Measurements from ENCODE around the gene CCDC110. TPM values are rescaled to one million over a fixed set of nuclear protein-coding genes. Genes with fewer than 3 reads are reported as not detected.

The CCDC110 gene
- total and polyA plus RNA-seq, 2 of the 4 experiments (the other 2 are of a cell fraction) = 0.46 to 0.90 TPM

GRCh38 chr4:185480016-185480732 lies 8.6 kb upstream of the CCDC110 start:
- Histone ChIP-seq H4K5ac (ENCODE audit: low read depth, low read length) (no peak overlapping the region), H3K56ac (ENCODE audit: extremely low read depth, insufficient read depth, low read length) (no peak overlapping the region), H3K79me1 (ENCODE audit: low read depth in 1 of 2, low read length in 2 of 2) (no peaks in the 10 kb centered on the region), H3K4me1 (ENCODE audit: control insufficient read depth, insufficient read depth, low read length) (no peaks in the 10 kb centered on the region), H2BK5ac (ENCODE audit: low read depth, low read length, poor library complexity, severe bottlenecking) (no peak overlapping the region), H4K8ac (ENCODE audit: low read depth in 2 of 2, low read length in 2 of 2) (no peak overlapping the region), H4K20me1 (ENCODE audit: insufficient read depth, low read length) (no peaks in the 10 kb centered on the region), H4K91ac (ENCODE audit: insufficient read depth, low read depth, low read length) (no peak overlapping the region), H2BK15ac (ENCODE audit: low read depth, low read length) (no peak overlapping the region), H2AK5ac (ENCODE audit: low read depth, low read length) (no peak overlapping the region), H2BK20ac (ENCODE audit: low read depth, low read length) (no peak overlapping the region), H3K4me2 (ENCODE audit: low read depth, low read length) (no peak overlapping the region), H3K27me3 (ENCODE audit: control insufficient read depth, insufficient read depth, low read length) (peaks cover 17% of the 10 kb centered on the region), H3K27ac (ENCODE audit: insufficient read depth, low read length) (no peak overlapping the region), H3K4me3 (ENCODE audit: insufficient read depth, low read depth, low read length) (no peak overlapping the region), H3K9me3 (ENCODE audit: control insufficient read depth, insufficient read depth, low read length) (no peaks in the 10 kb centered on the region), H3K9me1 (ENCODE audit: insufficient read depth, low read length) (no peaks in the 10 kb centered on the region), H2BK120ac (ENCODE audit: low read depth, low read length) (no peak overlapping the region), H3K18ac (ENCODE audit: low read depth, low read length) (no peak overlapping the region), H2AFZ (replicated peaks; ENCODE audit: low read length, poor library complexity) (no peak overlapping the region), H3K14ac (replicated peaks; ENCODE audit: low read depth, low read length) (no peak overlapping the region), H3K4ac (ENCODE audit: low read depth, low read length) (no peak overlapping the region), H2AK9ac (replicated peaks; ENCODE audit: low read depth, low read length, poor library complexity) (no peak overlapping the region), H3K23ac (ENCODE audit: low read depth, low read length) (no peak overlapping the region), H3K36me3 (ENCODE audit: control insufficient read depth, insufficient read depth, low read length) (no peaks in the 10 kb centered on the region), H3K9ac (ENCODE audit: low read depth, low read length) (no peak overlapping the region)
- POLR2A ChIA-PET (ENCODE audit: unreplicated experiment) = no interaction called here
- WGBS, 2 experiments (ENCODE audit: extremely low coverage in 2 of 2, insufficient read length in 1 of 2) = 38% methylated on average over 3 of the region's 15 CpGs; no CpG with 5 or more reads in 1 of the 2 experiments
- CTCF ChIA-PET = no interaction called here
- no TSS peak for BruUV-seq (replicated peaks)
- TF ChIP-seq MAZ (IDR thresholded peaks at IDR 0.05; ENCODE audit: borderline replicate concordance, low read depth, low read length) (no peak), SMC3 (IDR thresholded peaks at IDR 0.05; ENCODE audit: low read depth, low read length) (no peak), RFX5 (IDR thresholded peaks at IDR 0.05; ENCODE audit: low read depth, low read length) (no peak), CEBPB (IDR thresholded peaks at IDR 0.05; ENCODE audit: low read depth, low read length) (no peak), POLR2A (IDR thresholded peaks at IDR 0.05; ENCODE audit: low read depth, low read length) (no peak), MAFK (IDR thresholded peaks at IDR 0.05; ENCODE audit: low read depth, low read length) (no peak), NFE2L2 (IDR thresholded peaks at IDR 0.05; ENCODE audit: low read depth, low read length) (no peak), FOS (IDR thresholded peaks at IDR 0.05; ENCODE audit: low read depth, low read length) (no peak), RAD21 (IDR thresholded peaks at IDR 0.05; ENCODE audit: low read length) (no peak), MXI1 (IDR thresholded peaks at IDR 0.05; ENCODE audit: borderline replicate concordance, low read depth, low read length) (no peak), BHLHE40 (IDR thresholded peaks at IDR 0.05; ENCODE audit: low read depth, low read length) (no peak)
- TF ChIP-seq, protein P1, sequence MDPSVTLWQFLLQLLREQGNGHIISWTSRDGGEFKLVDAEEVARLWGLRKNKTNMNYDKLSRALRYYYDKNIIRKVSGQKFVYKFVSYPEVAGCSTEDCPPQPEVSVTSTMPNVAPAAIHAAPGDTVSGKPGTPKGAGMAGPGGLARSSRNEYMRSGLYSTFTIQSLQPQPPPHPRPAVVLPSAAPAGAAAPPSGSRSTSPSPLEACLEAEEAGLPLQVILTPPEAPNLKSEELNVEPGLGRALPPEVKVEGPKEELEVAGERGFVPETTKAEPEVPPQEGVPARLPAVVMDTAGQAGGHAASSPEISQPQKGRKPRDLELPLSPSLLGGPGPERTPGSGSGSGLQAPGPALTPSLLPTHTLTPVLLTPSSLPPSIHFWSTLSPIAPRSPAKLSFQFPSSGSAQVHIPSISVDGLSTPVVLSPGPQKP (IDR thresholded peaks at IDR 0.05; ENCODE audit: borderline replicate concordance, low read depth, low read length) = no peak
- TF ChIP-seq, protein P2, sequence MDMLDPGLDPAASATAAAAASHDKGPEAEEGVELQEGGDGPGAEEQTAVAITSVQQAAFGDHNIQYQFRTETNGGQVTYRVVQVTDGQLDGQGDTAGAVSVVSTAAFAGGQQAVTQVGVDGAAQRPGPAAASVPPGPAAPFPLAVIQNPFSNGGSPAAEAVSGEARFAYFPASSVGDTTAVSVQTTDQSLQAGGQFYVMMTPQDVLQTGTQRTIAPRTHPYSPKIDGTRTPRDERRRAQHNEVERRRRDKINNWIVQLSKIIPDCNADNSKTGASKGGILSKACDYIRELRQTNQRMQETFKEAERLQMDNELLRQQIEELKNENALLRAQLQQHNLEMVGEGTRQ (IDR thresholded peaks at IDR 0.05; ENCODE audit: low read depth, low read length) = no peak
- TF ChIP-seq, protein P3, sequence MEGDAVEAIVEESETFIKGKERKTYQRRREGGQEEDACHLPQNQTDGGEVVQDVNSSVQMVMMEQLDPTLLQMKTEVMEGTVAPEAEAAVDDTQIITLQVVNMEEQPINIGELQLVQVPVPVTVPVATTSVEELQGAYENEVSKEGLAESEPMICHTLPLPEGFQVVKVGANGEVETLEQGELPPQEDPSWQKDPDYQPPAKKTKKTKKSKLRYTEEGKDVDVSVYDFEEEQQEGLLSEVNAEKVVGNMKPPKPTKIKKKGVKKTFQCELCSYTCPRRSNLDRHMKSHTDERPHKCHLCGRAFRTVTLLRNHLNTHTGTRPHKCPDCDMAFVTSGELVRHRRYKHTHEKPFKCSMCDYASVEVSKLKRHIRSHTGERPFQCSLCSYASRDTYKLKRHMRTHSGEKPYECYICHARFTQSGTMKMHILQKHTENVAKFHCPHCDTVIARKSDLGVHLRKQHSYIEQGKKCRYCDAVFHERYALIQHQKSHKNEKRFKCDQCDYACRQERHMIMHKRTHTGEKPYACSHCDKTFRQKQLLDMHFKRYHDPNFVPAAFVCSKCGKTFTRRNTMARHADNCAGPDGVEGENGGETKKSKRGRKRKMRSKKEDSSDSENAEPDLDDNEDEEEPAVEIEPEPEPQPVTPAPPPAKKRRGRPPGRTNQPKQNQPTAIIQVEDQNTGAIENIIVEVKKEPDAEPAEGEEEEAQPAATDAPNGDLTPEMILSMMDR (conservative IDR thresholded peaks at IDR 0.05; ENCODE audit: low read depth, low read length) = no peak
- DNase-seq (no peak), ATAC-seq (ENCODE audit: low read depth) (no peak)
- dilution Hi-C loops (cut with HindIII; ENCODE audit: low sequenced_read_pairs, unreplicated experiment) (no loop called here), intact Hi-C loops (cut with micrococcal nuclease) (no loop called here), in situ Hi-C loops (cut with MboI; ENCODE audit: low sequenced_read_pairs) (loop anchor here (25.0 kb wide), 1 partner anchor 557 kb away; no protein-coding TSS in a partner anchor)
